IMR-90 (cell line): ENCODE data around the gene TMEM170A. TPM values are rescaled to one million over a fixed set of nuclear protein-coding genes. Genes with fewer than 3 reads are reported as not detected.

Source experiments
- ATAC-seq: fragments of 200-7000 bp; cut with Tn5 transposase; 2 replicates; pipeline ENCODE4 v1.9.1; 2020; ENCODE audit warnings: low read depth, mild to moderate bottlenecking, moderate library complexity
- BruUV-seq: library from RNA; stranded (reverse); fragments of 400-500 nt; replicated peaks from 2 replicates; lab custom pipeline; 2021; lab: Mats Ljungman, UMichigan
- CTCF ChIA-PET: fragments of 300-600 bp; formaldehyde crosslinking; extraction: SDS; loops from one replicate; lab custom pipeline; 2021; ENCODE audit warnings: antibody characterized with exemption; lab: Yijun Ruan, JAX
- POLR2A ChIA-PET: fragments of 300-600 bp; sonication (Branson Sonifier 250); formaldehyde crosslinking; loops from one replicate; lab custom pipeline; 2022; ENCODE audit warnings: antibody characterized with exemption; ENCODE audit not compliant: unreplicated experiment; lab: Charles Lee
- DNase-seq: peaks from one replicate; pipeline ENCODE4 v3.0.0; 2013
- H2AFZ ChIP-seq: replicated peaks from 2 replicates; pipeline ENCODE3; 2013; ENCODE audit warnings: low read length, mild to moderate bottlenecking; ENCODE audit not compliant: poor library complexity
- H2AK5ac ChIP-seq: 2 replicates; pipeline ENCODE4 v1.6.1; 2013; ENCODE audit warnings: low read depth, low read length, inconsistent platforms
- H2AK9ac ChIP-seq: replicated peaks from 2 replicates; pipeline ENCODE3; 2013; ENCODE audit warnings: mild to moderate bottlenecking, low read depth, low read length, moderate library complexity; ENCODE audit not compliant: poor library complexity
- H2BK120ac ChIP-seq: 2 replicates; pipeline ENCODE4 v1.6.1; 2013; ENCODE audit warnings: low read depth, low read length, inconsistent platforms
- H2BK15ac ChIP-seq: 3 replicates; pipeline ENCODE4 v1.6.1; 2013; ENCODE audit warnings: low read depth, low read length, inconsistent platforms
- H2BK20ac ChIP-seq: 2 replicates; pipeline ENCODE4 v1.6.1; 2013; ENCODE audit warnings: low read depth, mild to moderate bottlenecking, inconsistent platforms, low read length, moderate library complexity
- H2BK5ac ChIP-seq: 2 replicates; pipeline ENCODE4 v1.6.1; 2013; ENCODE audit warnings: mild to moderate bottlenecking, low read depth, low read length, inconsistent platforms; ENCODE audit not compliant: poor library complexity, severe bottlenecking
- H3K14ac ChIP-seq: replicated peaks from 2 replicates; pipeline ENCODE4 v1.6.1; 2013; ENCODE audit warnings: low read depth, low read length, inconsistent platforms
- H3K18ac ChIP-seq: 2 replicates; pipeline ENCODE4 v1.6.1; 2013; ENCODE audit warnings: low read depth, low read length, control low read depth
- H3K23ac ChIP-seq: 2 replicates; pipeline ENCODE4 v1.6.1; 2013; ENCODE audit warnings: low read depth, low read length, inconsistent platforms
- H3K27ac ChIP-seq: 2 replicates; pipeline ENCODE4 v1.5.1; 2013; ENCODE audit warnings: mild to moderate bottlenecking, control low read depth, low read length; ENCODE audit not compliant: insufficient read depth
- H3K27me3 ChIP-seq: 2 replicates; pipeline ENCODE4 v1.6.1; 2013; ENCODE audit warnings: low read length; ENCODE audit not compliant: control insufficient read depth, insufficient read depth
- H3K36me3 ChIP-seq: 2 replicates; pipeline ENCODE4 v1.6.1; 2013; ENCODE audit warnings: low read length, mixed read lengths; ENCODE audit not compliant: control insufficient read depth, insufficient read depth
- H3K4ac ChIP-seq: 2 replicates; pipeline ENCODE4 v1.6.1; 2013; ENCODE audit warnings: low read depth, low read length, inconsistent platforms
- H3K4me1 ChIP-seq: 2 replicates; pipeline ENCODE4 v1.6.1; 2013; ENCODE audit warnings: low read length, mixed read lengths; ENCODE audit not compliant: control insufficient read depth, insufficient read depth
- H3K4me2 ChIP-seq: 2 replicates; pipeline ENCODE4 v1.6.1; 2013; ENCODE audit warnings: low read depth, mild to moderate bottlenecking, control low read depth, low read length, moderate library complexity
- H3K4me3 ChIP-seq: 2 replicates; pipeline ENCODE4 v1.5.1; 2013; ENCODE audit warnings: low read depth, mild to moderate bottlenecking, control low read depth, low read length, moderate library complexity; ENCODE audit not compliant: insufficient read depth
- H3K56ac ChIP-seq: 2 replicates; pipeline ENCODE4 v1.6.1; 2013; ENCODE audit warnings: low read length, inconsistent platforms; ENCODE audit not compliant: insufficient read depth; ENCODE audit errors: extremely low read depth
- H3K79me1 ChIP-seq, 2 experiments: 2 replicates each; pipeline ENCODE4 v1.6.1; 2013; ENCODE audit warnings: low read length in 2 of 2, inconsistent platforms in 1 of 2, low read depth in 1 of 2
- H3K9ac ChIP-seq: 2 replicates; pipeline ENCODE4 v1.6.1; 2013; ENCODE audit warnings: low read depth, low read length, control low read depth
- H3K9me1 ChIP-seq: 2 replicates; pipeline ENCODE4 v1.6.1; 2013; ENCODE audit warnings: low read length, inconsistent platforms; ENCODE audit not compliant: insufficient read depth
- H3K9me3 ChIP-seq: 2 replicates; pipeline ENCODE4 v1.6.1; 2013; ENCODE audit warnings: low read length; ENCODE audit not compliant: control insufficient read depth, insufficient read depth
- H4K20me1 ChIP-seq: 2 replicates; pipeline ENCODE4 v1.6.1; 2013; ENCODE audit warnings: low read length, inconsistent platforms; ENCODE audit not compliant: insufficient read depth
- H4K5ac ChIP-seq: 2 replicates; pipeline ENCODE4 v1.6.1; 2013; ENCODE audit warnings: mild to moderate bottlenecking, low read depth, low read length, control low read depth
- H4K8ac ChIP-seq, 2 experiments: 2 replicates each; pipeline ENCODE4 v1.6.1; 2013; ENCODE audit warnings: low read depth in 2 of 2, low read length in 2 of 2, control low read depth in 1 of 2, inconsistent platforms in 1 of 2
- H4K91ac ChIP-seq: 2 replicates; pipeline ENCODE4 v1.6.1; 2013; ENCODE audit warnings: low read depth, low read length, inconsistent platforms; ENCODE audit not compliant: insufficient read depth
- BHLHE40 ChIP-seq: fragments of 150-350 bp; IDR thresholded peaks from 2 replicates; pipeline ENCODE4 v1.6.1; 2016; ENCODE audit warnings: mild to moderate bottlenecking, low read depth, low read length
- CEBPB ChIP-seq: IDR thresholded peaks from 2 replicates; pipeline ENCODE4 v1.6.1; 2012; ENCODE audit warnings: low read depth, low read length, improper control_type of control experiment
- CHD1 ChIP-seq: IDR thresholded peaks from 2 replicates; pipeline ENCODE4 v1.6.1; 2012; ENCODE audit warnings: low read depth, low read length, improper control_type of control experiment
- FOS ChIP-seq: fragments of 150-350 bp; IDR thresholded peaks from 2 replicates; pipeline ENCODE4 v1.6.1; 2016; ENCODE audit warnings: low read depth, low read length
- MAFK ChIP-seq: IDR thresholded peaks from 2 replicates; pipeline ENCODE4 v1.6.1; 2012; ENCODE audit warnings: low read depth, low read length, improper control_type of control experiment
- MAZ ChIP-seq: IDR thresholded peaks from 2 replicates; pipeline ENCODE4 v1.6.1; 2012; ENCODE audit warnings: low read depth, mild to moderate bottlenecking, low read length, improper control_type of control experiment, moderate library complexity, borderline replicate concordance
- MXI1 ChIP-seq: IDR thresholded peaks from 2 replicates; pipeline ENCODE4 v1.6.1; 2012; ENCODE audit warnings: low read depth, mild to moderate bottlenecking, low read length, moderate library complexity, borderline replicate concordance
- NFE2L2 ChIP-seq: fragments of 150-350 bp; IDR thresholded peaks from 2 replicates; pipeline ENCODE4 v1.6.1; 2016; ENCODE audit warnings: low read depth, mild to moderate bottlenecking, low read length
- POLR2A ChIP-seq: IDR thresholded peaks from 2 replicates; pipeline ENCODE4 v1.6.1; 2012; ENCODE audit warnings: mild to moderate bottlenecking, low read depth, low read length
- RAD21 ChIP-seq: IDR thresholded peaks from 2 replicates; pipeline ENCODE4 v1.6.1; 2012; ENCODE audit warnings: low read length, improper control_type of control experiment
- RCOR1 ChIP-seq: IDR thresholded peaks from 2 replicates; pipeline ENCODE4 v1.6.1; 2012; ENCODE audit warnings: mild to moderate bottlenecking, low read length, improper control_type of control experiment; ENCODE audit not compliant: insufficient replicate concordance
- RFX5 ChIP-seq: IDR thresholded peaks from 2 replicates; pipeline ENCODE4 v1.8.0; 2012; ENCODE audit warnings: low read depth, mild to moderate bottlenecking, low read length, moderate library complexity
- SMC3 ChIP-seq: fragments of 150-350 bp; IDR thresholded peaks from 2 replicates; pipeline ENCODE4 v1.6.1; 2016; ENCODE audit warnings: low read depth, mild to moderate bottlenecking, antibody characterized with exemption, low read length, moderate library complexity
- WGBS, 2 experiments: methylation state at CpG; one replicate each; pipeline versions ENCODE4 v1.1.5 to v1.1.7; 2013; ENCODE audit warnings: missing lambda C conversion rate in 2 of 2; ENCODE audit not compliant: insufficient read length in 1 of 2; ENCODE audit errors: extremely low coverage in 2 of 2; 5-methylcytosine and 5-hydroxymethylcytosine counted together
- dilution Hi-C: fragments of 300-500 bp; cut with HindIII; formaldehyde crosslinking; loops from one replicate; pipeline ENCODE4 v1.14.3; 2018; ENCODE audit warnings: low sequenced_read_pairs; ENCODE audit not compliant: unreplicated experiment
- in situ Hi-C: fragments of 300-500 bp; cut with MboI; formaldehyde crosslinking; loops from 3 replicates; pipeline ENCODE4 v1.14.3; 2019; ENCODE audit warnings: low sequenced_read_pairs, inconsistent platforms, mixed read lengths
- intact Hi-C: fragments of 100-400 bp; cut with micrococcal nuclease; formaldehyde crosslinking; loops from 2 replicates; pipeline ENCODE4 v1.10.0; 2022
- polyA plus RNA-seq, 3 experiments: library from polyadenylated mRNA; depleted of rRNA; stranded (reverse); fragments of >200 nt; gene quantifications; 2 replicates each; pipeline ENCODE4 v1.2.3, GENCODE V29; 2012; ENCODE audit warnings: low replicate concordance in 1 of 3
- total RNA-seq: library from RNA; depleted of rRNA; stranded (reverse); fragments of >200 nt; gene quantifications from 2 replicates; pipeline ENCODE4 v1.2.3, GENCODE V29; 2012
- TF ChIP-seq, protein P1 (sequence below): conservative IDR thresholded peaks from 2 replicates; pipeline ENCODE4 v1.5.1; 2012; ENCODE audit warnings: mild to moderate bottlenecking, low read depth, low read length, improper control_type of control experiment
- TF ChIP-seq, protein P2 (sequence below): fragments of 150-350 bp; IDR thresholded peaks from 2 replicates; pipeline ENCODE4 v1.6.1; 2017; ENCODE audit warnings: mild to moderate bottlenecking, antibody characterized with exemption, low read length, low read depth
- TF ChIP-seq, protein P3 (sequence below): fragments of 150-350 bp; IDR thresholded peaks from 2 replicates; pipeline ENCODE4 v1.6.1; 2016; ENCODE audit warnings: low read depth, mild to moderate bottlenecking, low read length, moderate library complexity, borderline replicate concordance

TMEM170A gene
- total and polyA plus RNA-seq, 2 of the 4 experiments (the other 2 are of a cell fraction), result 7.3 to 10.9 TPM

DNA sequence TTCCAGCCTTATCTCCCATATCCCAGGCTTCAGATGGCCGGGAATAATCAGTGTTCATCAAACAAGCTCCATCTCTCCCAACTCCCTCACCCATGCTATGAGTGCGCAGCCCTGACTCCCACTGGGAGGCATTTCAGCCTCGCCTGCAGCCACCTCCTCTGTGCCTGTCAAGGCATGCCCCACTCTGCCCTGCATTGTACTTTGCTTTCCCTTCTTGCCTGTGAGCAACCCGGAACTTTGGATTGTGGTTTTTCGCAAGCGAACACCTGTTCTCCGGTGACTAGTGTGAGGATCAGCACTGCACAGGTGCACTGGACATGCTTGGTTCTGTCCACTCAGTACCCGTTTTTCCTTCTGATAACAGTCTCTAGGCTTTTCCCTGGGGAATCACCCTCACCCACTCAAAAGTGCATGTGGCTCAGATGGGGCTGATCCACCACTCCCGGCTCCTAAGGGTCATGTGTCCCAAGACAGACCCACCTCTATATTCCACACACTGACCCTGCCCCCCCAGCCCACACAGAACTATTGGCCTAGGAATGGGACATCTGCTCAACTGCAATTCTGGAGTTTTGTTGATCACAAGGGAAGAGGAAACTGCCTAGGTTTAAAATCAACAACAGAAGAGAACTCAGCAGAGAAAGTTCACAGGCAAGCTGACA is 21.7 kb upstream of the TMEM170A start:
- no peak overlapping the region for H2BK20ac ChIP-seq
- H4K91ac ChIP-seq, result no peak overlapping the region
- H3K9me1 ChIP-seq, result no peaks in the 10 kb centered on the region
- no peak overlapping the region for H3K4ac ChIP-seq
- no peak overlapping the region for H3K56ac ChIP-seq
- H2AK9ac ChIP-seq, result no peak overlapping the region
- ChIA-PET POLR2A (no interaction called here), CTCF (interaction anchor here (1.0 kb wide), 1 partner anchor 13 kb away, joined by 3 read pairs; no protein-coding TSS in a partner anchor)
- in situ Hi-C loops, result no loop called here
- no TSS peak for BruUV-seq
- H3K27ac ChIP-seq, result no peak overlapping the region
- no peaks in the 10 kb centered on the region for H3K36me3 ChIP-seq
- no peak overlapping the region for H3K9ac ChIP-seq
- no peak overlapping the region for H3K18ac ChIP-seq
- no peak overlapping the region for H3K4me2 ChIP-seq
- DNase-seq, result no peak
- no peaks in the 10 kb centered on the region for H3K9me3 ChIP-seq
- no peak overlapping the region for H4K5ac ChIP-seq
- peaks cover 15% of the 10 kb centered on the region for H3K27me3 ChIP-seq
- dilution Hi-C loops, result no loop called here
- H2AFZ ChIP-seq, result no peak overlapping the region
- H4K8ac ChIP-seq, result no peak overlapping the region
- WGBS, 2 experiments, result 82% methylated on average over 4 of the region's 9 CpGs; no CpG with 5 or more reads in 1 of the 2 experiments
- no peaks in the 10 kb centered on the region for H4K20me1 ChIP-seq
- no peaks in the 10 kb centered on the region for H3K79me1 ChIP-seq
- intact Hi-C loops, result no loop called here
- TF ChIP-seq RAD21, result no peak
- no peak for TF ChIP-seq MAFK
- TF ChIP-seq RCOR1, result no peak
- no peak for TF ChIP-seq CEBPB
- TF ChIP-seq BHLHE40, result no peak
- TF ChIP-seq, protein P1, sequence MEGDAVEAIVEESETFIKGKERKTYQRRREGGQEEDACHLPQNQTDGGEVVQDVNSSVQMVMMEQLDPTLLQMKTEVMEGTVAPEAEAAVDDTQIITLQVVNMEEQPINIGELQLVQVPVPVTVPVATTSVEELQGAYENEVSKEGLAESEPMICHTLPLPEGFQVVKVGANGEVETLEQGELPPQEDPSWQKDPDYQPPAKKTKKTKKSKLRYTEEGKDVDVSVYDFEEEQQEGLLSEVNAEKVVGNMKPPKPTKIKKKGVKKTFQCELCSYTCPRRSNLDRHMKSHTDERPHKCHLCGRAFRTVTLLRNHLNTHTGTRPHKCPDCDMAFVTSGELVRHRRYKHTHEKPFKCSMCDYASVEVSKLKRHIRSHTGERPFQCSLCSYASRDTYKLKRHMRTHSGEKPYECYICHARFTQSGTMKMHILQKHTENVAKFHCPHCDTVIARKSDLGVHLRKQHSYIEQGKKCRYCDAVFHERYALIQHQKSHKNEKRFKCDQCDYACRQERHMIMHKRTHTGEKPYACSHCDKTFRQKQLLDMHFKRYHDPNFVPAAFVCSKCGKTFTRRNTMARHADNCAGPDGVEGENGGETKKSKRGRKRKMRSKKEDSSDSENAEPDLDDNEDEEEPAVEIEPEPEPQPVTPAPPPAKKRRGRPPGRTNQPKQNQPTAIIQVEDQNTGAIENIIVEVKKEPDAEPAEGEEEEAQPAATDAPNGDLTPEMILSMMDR, result no peak
- TF ChIP-seq CHD1, result no peak
- TF ChIP-seq RFX5, result no peak
- no peak for TF ChIP-seq MXI1
- TF ChIP-seq, protein P2, sequence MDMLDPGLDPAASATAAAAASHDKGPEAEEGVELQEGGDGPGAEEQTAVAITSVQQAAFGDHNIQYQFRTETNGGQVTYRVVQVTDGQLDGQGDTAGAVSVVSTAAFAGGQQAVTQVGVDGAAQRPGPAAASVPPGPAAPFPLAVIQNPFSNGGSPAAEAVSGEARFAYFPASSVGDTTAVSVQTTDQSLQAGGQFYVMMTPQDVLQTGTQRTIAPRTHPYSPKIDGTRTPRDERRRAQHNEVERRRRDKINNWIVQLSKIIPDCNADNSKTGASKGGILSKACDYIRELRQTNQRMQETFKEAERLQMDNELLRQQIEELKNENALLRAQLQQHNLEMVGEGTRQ, result no peak
- TF ChIP-seq POLR2A, result no peak
- TF ChIP-seq SMC3, result no peak
- TF ChIP-seq, protein P3, sequence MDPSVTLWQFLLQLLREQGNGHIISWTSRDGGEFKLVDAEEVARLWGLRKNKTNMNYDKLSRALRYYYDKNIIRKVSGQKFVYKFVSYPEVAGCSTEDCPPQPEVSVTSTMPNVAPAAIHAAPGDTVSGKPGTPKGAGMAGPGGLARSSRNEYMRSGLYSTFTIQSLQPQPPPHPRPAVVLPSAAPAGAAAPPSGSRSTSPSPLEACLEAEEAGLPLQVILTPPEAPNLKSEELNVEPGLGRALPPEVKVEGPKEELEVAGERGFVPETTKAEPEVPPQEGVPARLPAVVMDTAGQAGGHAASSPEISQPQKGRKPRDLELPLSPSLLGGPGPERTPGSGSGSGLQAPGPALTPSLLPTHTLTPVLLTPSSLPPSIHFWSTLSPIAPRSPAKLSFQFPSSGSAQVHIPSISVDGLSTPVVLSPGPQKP, result no peak
- TF ChIP-seq FOS, result no peak
- no peak for TF ChIP-seq MAZ
- no peak for TF ChIP-seq NFE2L2
- no peak overlapping the region for H2BK15ac ChIP-seq
- no peak overlapping the region for H3K4me3 ChIP-seq
- H3K23ac ChIP-seq, result no peak overlapping the region
- H3K14ac ChIP-seq, result no peak overlapping the region
- ATAC-seq, result peak; percentile 27; the same call in 1 of the 2 replicates
- H2BK5ac ChIP-seq, result no peak overlapping the region
- no peak overlapping the region for H2BK120ac ChIP-seq
- H2AK5ac ChIP-seq, result no peak overlapping the region
- H3K4me1 ChIP-seq, result no peaks in the 10 kb centered on the region
